Neural progenitor cell (in vitro differentiated cells): Measurements from ENCODE around the gene GALNT17. TPM values are rescaled to one million over a fixed set of nuclear protein-coding genes. Genes with fewer than 3 reads are reported as not detected.

Experiments
- DNase-seq: peaks from one replicate; pipeline ENCODE4 v3.0.0-alpha.2; 2016; ENCODE audit warnings: low spot score
- H2AFZ ChIP-seq: fragments of 200-600 bp; sonication (generic); replicated peaks from 2 replicates; pipeline ENCODE4 v1.6.1; 2016; ENCODE audit warnings: antibody characterized with exemption
- H3F3A ChIP-seq: fragments of 200-600 bp; sonication (generic); 2 replicates; pipeline ENCODE4 v1.6.1; 2016; ENCODE audit warnings: antibody characterized with exemption, low read depth
- H3K27ac ChIP-seq: fragments of 200-600 bp; sonication (generic); 2 replicates; pipeline ENCODE4 v1.5.1; 2016; ENCODE audit warnings: mild to moderate bottlenecking
- H3K27me3 ChIP-seq: fragments of 200-600 bp; sonication (generic); 2 replicates; pipeline ENCODE4 v1.6.1; 2016; ENCODE audit warnings: mild to moderate bottlenecking, moderate library complexity
- H3K36me3 ChIP-seq: fragments of 200-600 bp; sonication (generic); 2 replicates; pipeline ENCODE4 v1.5.1; 2016
- H3K4me1 ChIP-seq: fragments of 200-600 bp; sonication (generic); 2 replicates; pipeline ENCODE4 v1.6.1; 2016; ENCODE audit warnings: mixed run types
- H3K4me2 ChIP-seq: fragments of 200-600 bp; sonication (generic); 2 replicates; pipeline ENCODE4 v1.6.1; 2016
- H3K4me3 ChIP-seq: fragments of 200-600 bp; sonication (generic); 2 replicates; pipeline ENCODE4 v1.5.1; 2016
- H3K79me2 ChIP-seq: fragments of 200-600 bp; sonication (generic); 2 replicates; pipeline ENCODE4 v1.6.1; 2016; ENCODE audit warnings: low read depth
- H3K9ac ChIP-seq: fragments of 200-600 bp; sonication (generic); 2 replicates; pipeline ENCODE4 v1.6.1; 2016
- H3K9me3 ChIP-seq: fragments of 200-600 bp; sonication (generic); 2 replicates; pipeline ENCODE4 v1.5.1; 2016; ENCODE audit warnings: low read depth
- H4K20me1 ChIP-seq: fragments of 200-600 bp; sonication (generic); 2 replicates; pipeline ENCODE4 v1.6.1; 2016; ENCODE audit warnings: low read depth
- H3K27ac Mint-ChIP-seq: 3 replicates; pipeline ENCODE4 v1.8.0; 2021; ENCODE audit warnings: mixed read lengths
- H3K27me3 Mint-ChIP-seq: 2 replicates; pipeline ENCODE4 v1.8.0; 2022; ENCODE audit warnings: low read depth, mild to moderate bottlenecking, inconsistent platforms, moderate library complexity, mixed read lengths; ENCODE audit not compliant: insufficient read depth
- H3K36me3 Mint-ChIP-seq: 3 replicates; pipeline ENCODE4 v1.8.0; 2021; ENCODE audit warnings: mixed read lengths
- H3K4me1 Mint-ChIP-seq: 3 replicates; pipeline ENCODE4 v1.8.0; 2021; ENCODE audit warnings: mixed read lengths
- H3K4me3 Mint-ChIP-seq: 3 replicates; pipeline ENCODE4 v1.8.0; 2021; ENCODE audit warnings: mild to moderate bottlenecking, moderate library complexity, mixed read lengths
- H3K9me3 Mint-ChIP-seq: 3 replicates; pipeline ENCODE4 v1.8.0; 2020; ENCODE audit warnings: mixed read lengths
- EZH2 ChIP-seq: fragments of 200-600 bp; sonication (generic); IDR thresholded peaks from 2 replicates; pipeline ENCODE4 v1.6.1; 2017; ENCODE audit warnings: antibody characterized with exemption, mild to moderate bottlenecking, moderate library complexity
- EZH2phosphoT487 ChIP-seq: fragments of 200-600 bp; sonication (generic); IDR thresholded peaks from 2 replicates; pipeline ENCODE4 v1.6.1; 2017; ENCODE audit warnings: antibody characterized with exemption
- total RNA-seq: library from RNA; depleted of rRNA; stranded (reverse); fragments of >200 nt; gene quantifications from 2 replicates; pipeline ENCODE4 v1.2.3, GENCODE V29; 2015; ENCODE audit warnings: low replicate concordance
- TF ChIP-seq, protein P1 (sequence below): fragments of 200-600 bp; sonication (generic); IDR thresholded peaks from 2 replicates; pipeline ENCODE4 v1.5.1; 2017; ENCODE audit warnings: antibody characterized with exemption, mild to moderate bottlenecking

GALNT17 gene
- total RNA-seq, 1 donor from 2014 or later, result 17.1 TPM

DNA sequence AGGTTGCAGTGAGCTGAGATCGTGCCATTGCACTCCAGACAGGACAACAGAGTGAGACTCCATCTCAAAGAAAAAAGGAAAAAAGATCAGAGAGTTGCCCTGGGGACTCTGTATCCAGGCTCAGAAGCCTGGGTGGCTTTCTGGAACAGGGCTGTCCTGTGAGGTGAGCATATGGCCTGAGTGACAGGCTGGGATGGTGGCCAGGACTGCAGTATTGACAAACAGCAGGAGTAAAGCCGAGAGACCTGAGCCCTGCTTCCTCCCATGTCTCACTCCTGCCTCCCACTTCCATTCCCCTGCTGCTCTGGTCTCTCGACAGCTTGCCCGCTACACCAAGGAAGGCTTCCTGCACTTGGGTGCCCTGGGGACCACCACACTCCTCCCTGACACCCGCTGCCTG is 578.5 kb downstream of the GALNT17 start:
- no peaks in the 10 kb centered on the region for H3K9me3 ChIP-seq
- no peak overlapping the region for H3K9ac ChIP-seq
- TF ChIP-seq EZH2 (no peak), EZH2phosphoT487 (no peak)
- TF ChIP-seq, protein P1, sequence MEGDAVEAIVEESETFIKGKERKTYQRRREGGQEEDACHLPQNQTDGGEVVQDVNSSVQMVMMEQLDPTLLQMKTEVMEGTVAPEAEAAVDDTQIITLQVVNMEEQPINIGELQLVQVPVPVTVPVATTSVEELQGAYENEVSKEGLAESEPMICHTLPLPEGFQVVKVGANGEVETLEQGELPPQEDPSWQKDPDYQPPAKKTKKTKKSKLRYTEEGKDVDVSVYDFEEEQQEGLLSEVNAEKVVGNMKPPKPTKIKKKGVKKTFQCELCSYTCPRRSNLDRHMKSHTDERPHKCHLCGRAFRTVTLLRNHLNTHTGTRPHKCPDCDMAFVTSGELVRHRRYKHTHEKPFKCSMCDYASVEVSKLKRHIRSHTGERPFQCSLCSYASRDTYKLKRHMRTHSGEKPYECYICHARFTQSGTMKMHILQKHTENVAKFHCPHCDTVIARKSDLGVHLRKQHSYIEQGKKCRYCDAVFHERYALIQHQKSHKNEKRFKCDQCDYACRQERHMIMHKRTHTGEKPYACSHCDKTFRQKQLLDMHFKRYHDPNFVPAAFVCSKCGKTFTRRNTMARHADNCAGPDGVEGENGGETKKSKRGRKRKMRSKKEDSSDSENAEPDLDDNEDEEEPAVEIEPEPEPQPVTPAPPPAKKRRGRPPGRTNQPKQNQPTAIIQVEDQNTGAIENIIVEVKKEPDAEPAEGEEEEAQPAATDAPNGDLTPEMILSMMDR, result no peak
- DNase-seq, result no peak
- H3K79me2 ChIP-seq, result no peaks in the 10 kb centered on the region
- H3K27ac ChIP-seq, result no peak overlapping the region
- no peaks in the 10 kb centered on the region for H3K36me3 ChIP-seq
- Mint-ChIP-seq H3K36me3 (no peaks in the 10 kb centered on the region), H3K9me3 (peaks cover 9% of the 10 kb centered on the region), H3K4me1 (no peaks in the 10 kb centered on the region), H3K4me3 (no peak overlapping the region), H3K27ac (no peak overlapping the region), H3K27me3 (peaks cover 6% of the 10 kb centered on the region)
- H2AFZ ChIP-seq, result no peak overlapping the region
- no peak overlapping the region for H3K4me3 ChIP-seq
- H3K4me1 ChIP-seq, result no peaks in the 10 kb centered on the region
- H3K4me2 ChIP-seq, result no peak overlapping the region
- H3F3A ChIP-seq, result no peaks in the 10 kb centered on the region
- no peaks in the 10 kb centered on the region for H4K20me1 ChIP-seq
- H3K27me3 ChIP-seq, result no peaks in the 10 kb centered on the region

DNA sequence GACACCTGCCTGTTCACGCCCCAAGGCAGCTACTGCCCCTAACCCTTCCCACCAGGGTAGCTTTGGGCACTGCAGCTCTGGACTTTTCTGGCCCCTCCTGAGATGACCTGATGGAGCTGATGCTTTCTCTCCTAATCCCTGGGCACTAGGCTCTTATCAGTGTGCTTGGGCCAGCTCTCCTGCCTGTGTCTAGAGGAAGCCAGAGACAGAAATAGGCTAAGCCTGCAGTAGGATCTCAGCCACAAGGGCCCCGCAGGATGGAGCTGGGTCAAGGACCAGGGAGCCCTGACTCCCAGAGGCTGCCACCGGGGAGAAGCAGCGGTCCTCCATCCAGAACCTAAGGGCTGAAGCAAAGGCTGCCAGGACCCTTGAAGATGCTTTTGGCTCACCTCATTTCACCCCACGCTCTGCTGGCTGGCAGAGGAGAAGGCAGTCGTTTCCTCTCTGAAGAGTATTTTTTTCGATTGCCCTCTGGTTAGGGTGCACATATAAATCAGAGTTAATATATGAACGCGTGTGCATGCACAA is 580.8 kb downstream of the GALNT17 start:
- peaks cover 8% of the 10 kb centered on the region for H3F3A ChIP-seq
- TF ChIP-seq EZH2phosphoT487 (no peak), EZH2 (no peak)
- TF ChIP-seq, protein P1, result no peak
- H3K27ac Mint-ChIP-seq, result no peak overlapping the region
- H3K79me2 ChIP-seq, result no peaks in the 10 kb centered on the region
- H3K4me1 ChIP-seq, result peaks cover 17% of the 10 kb centered on the region
- no peaks in the 10 kb centered on the region for H3K36me3 ChIP-seq
- H3K9me3 ChIP-seq, result no peaks in the 10 kb centered on the region
- peaks cover 8% of the 10 kb centered on the region for H3K27me3 Mint-ChIP-seq
- peaks cover 2% of the 10 kb centered on the region for H3K9me3 Mint-ChIP-seq
- no peak for DNase-seq
- H3K4me3 Mint-ChIP-seq, result no peak overlapping the region
- no peak overlapping the region for H3K9ac ChIP-seq
- H3K4me2 ChIP-seq, result no peak overlapping the region
- no peak overlapping the region for H3K4me3 ChIP-seq
- H3K36me3 Mint-ChIP-seq, result no peaks in the 10 kb centered on the region
- H3K27ac ChIP-seq, result no peak overlapping the region
- no peaks in the 10 kb centered on the region for H3K27me3 ChIP-seq
- no peak overlapping the region for H2AFZ ChIP-seq
- peaks cover 15% of the 10 kb centered on the region for H3K4me1 Mint-ChIP-seq
- no peaks in the 10 kb centered on the region for H4K20me1 ChIP-seq

DNA sequence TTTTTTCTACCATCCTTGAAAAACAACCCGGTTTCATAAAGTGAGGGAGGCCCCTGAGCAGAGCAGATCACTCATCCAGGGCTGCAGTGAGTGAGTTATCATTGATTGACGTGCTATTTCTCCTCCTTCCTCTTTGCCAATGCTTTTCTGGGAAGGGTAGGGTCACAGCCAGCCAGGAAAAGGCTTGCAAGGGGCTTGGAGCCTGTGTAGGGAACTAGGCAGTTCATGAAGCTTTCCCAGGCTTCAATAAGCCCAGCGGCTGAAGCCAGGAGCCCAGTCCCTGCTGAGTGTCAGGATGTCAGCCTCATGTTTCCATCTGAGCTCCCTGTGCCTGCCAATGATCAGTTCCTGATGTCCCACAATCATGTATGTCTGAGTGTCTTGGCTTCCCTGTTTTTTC is 584.7 kb downstream of the GALNT17 start:
- Mint-ChIP-seq H3K36me3 (no peaks in the 10 kb centered on the region), H3K4me3 (no peak overlapping the region), H3K27ac (no peak overlapping the region), H3K27me3 (peaks cover 6% of the 10 kb centered on the region), H3K4me1 (peaks cover 18% of the 10 kb centered on the region), H3K9me3 (no peaks in the 10 kb centered on the region)
- H3K9ac ChIP-seq, result no peak overlapping the region
- H3K27ac ChIP-seq, result no peak overlapping the region
- H3K4me3 ChIP-seq, result no peak overlapping the region
- peaks cover 15% of the 10 kb centered on the region for H3F3A ChIP-seq
- no peaks in the 10 kb centered on the region for H3K79me2 ChIP-seq
- no peaks in the 10 kb centered on the region for H4K20me1 ChIP-seq
- TF ChIP-seq EZH2phosphoT487 (no peak), EZH2 (no peak)
- TF ChIP-seq, protein P1, result no peak
- peak; percentile 26 for DNase-seq
- H3K4me1 ChIP-seq, result peaks cover 19% of the 10 kb centered on the region
- H2AFZ ChIP-seq, result no peak overlapping the region
- H3K4me2 ChIP-seq, result no peak overlapping the region
- no peaks in the 10 kb centered on the region for H3K27me3 ChIP-seq
- no peaks in the 10 kb centered on the region for H3K9me3 ChIP-seq
- no peaks in the 10 kb centered on the region for H3K36me3 ChIP-seq
